NCI-H748 (cell line): Measurements from ENCODE around the gene IQGAP2.
"Not testable (repeated sequence)": the region's sequence is repeated elsewhere in the genome, so short reads cannot be mapped to it uniquely, and the experiment has no call there.

Experiments used
- DNase-seq: peaks from one replicate; lab custom pipeline; 2025; ENCODE audit not compliant: unreplicated experiment; lab: John Stamatoyannopoulos, UW

The IQGAP2 gene

GRCh38 chr5:76414788-76415187 lies 11.7 kb downstream of the IQGAP2 start:
- no peak for DNase-seq

- DNase-seq, result no peak
Measured at GRCh38 chr5:76415855-76416254, 12.8 kb downstream of the IQGAP2 start.

- no peak for DNase-seq
Measured at GRCh38 chr5:76419597-76420298, 16.7 kb downstream of the IQGAP2 start.

- no peak for DNase-seq
Measured at GRCh38 chr5:76422227-76422626, 19.1 kb downstream of the IQGAP2 start.

- DNase-seq, result no peak
Measured at GRCh38 chr5:76422742-76423141, 19.7 kb downstream of the IQGAP2 start.

- no peak for DNase-seq
Measured at GRCh38 chr5:76425146-76425545, 22.1 kb downstream of the IQGAP2 start.

GRCh38 chr5:76425928-76426804 lies 23.1 kb downstream of the IQGAP2 start:
- peak; percentile 37 for DNase-seq

GRCh38 chr5:76427206-76428140 lies 24.4 kb downstream of the IQGAP2 start:
- no peak for DNase-seq

GRCh38 chr5:76428550-76428949 lies 25.5 kb downstream of the IQGAP2 start:
- not testable (repeated sequence) for DNase-seq

- no peak for DNase-seq
Measured at GRCh38 chr5:76433261-76433660, 30.2 kb downstream of the IQGAP2 start.

- DNase-seq, result not testable (repeated sequence)
Measured at GRCh38 chr5:76437507-76437906, 34.4 kb downstream of the IQGAP2 start.

- no peak for DNase-seq
Measured at GRCh38 chr5:76438025-76438424, 34.9 kb downstream of the IQGAP2 start.

GRCh38 chr5:76439201-76439600 lies 36.1 kb downstream of the IQGAP2 start:
- no peak for DNase-seq

GRCh38 chr5:76439929-76440328 lies 36.8 kb downstream of the IQGAP2 start:
- no peak for DNase-seq

- DNase-seq, result no peak
Measured at GRCh38 chr5:76441101-76441500, 38.0 kb downstream of the IQGAP2 start.

- no peak for DNase-seq
Measured at GRCh38 chr5:76441890-76442673, 39.0 kb downstream of the IQGAP2 start.

- DNase-seq, result no peak
Measured at GRCh38 chr5:76443066-76443800, 40.1 kb downstream of the IQGAP2 start.

GRCh38 chr5:76445063-76445462 lies 42.0 kb downstream of the IQGAP2 start:
- DNase-seq, result peak; percentile 30

GRCh38 chr5:76445830-76446229 lies 42.7 kb downstream of the IQGAP2 start:
- DNase-seq, result no peak

GRCh38 chr5:76446776-76447175 lies 43.7 kb downstream of the IQGAP2 start:
- DNase-seq, result no peak
